Neural progenitor cell (in vitro differentiated cells): ENCODE results near the gene GM2A.

ENCODE experiments used
- EZH2 ChIP-seq: fragments of 200-600 bp; sonication (generic); IDR thresholded peaks from 2 replicates; pipeline ENCODE4 v1.6.1; 2017; ENCODE audit warnings: antibody characterized with exemption, mild to moderate bottlenecking, moderate library complexity
- TF ChIP-seq, protein P1 (sequence below): fragments of 200-600 bp; sonication (generic); IDR thresholded peaks from 2 replicates; pipeline ENCODE4 v1.5.1; 2017; ENCODE audit warnings: antibody characterized with exemption, mild to moderate bottlenecking

DNA sequence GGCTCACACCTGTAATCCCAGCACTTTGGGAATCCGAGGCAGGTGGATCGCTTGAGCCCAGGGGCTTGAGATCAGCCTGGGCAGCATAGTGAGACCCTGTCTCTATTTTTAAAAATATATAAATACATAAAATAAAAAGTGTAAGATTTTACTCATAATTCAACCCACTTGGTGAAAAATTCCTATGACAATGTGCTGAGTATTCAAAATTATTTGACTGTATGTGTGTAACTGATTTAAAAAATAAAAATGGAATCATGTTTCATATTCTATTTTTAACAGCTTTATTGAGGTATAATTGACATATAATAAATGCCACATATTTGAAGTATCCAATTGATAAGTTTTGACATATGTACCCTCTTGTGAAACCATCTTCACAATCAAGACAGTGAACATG, 22.8 kb downstream of the GM2A start:
- TF ChIP-seq, protein P1, sequence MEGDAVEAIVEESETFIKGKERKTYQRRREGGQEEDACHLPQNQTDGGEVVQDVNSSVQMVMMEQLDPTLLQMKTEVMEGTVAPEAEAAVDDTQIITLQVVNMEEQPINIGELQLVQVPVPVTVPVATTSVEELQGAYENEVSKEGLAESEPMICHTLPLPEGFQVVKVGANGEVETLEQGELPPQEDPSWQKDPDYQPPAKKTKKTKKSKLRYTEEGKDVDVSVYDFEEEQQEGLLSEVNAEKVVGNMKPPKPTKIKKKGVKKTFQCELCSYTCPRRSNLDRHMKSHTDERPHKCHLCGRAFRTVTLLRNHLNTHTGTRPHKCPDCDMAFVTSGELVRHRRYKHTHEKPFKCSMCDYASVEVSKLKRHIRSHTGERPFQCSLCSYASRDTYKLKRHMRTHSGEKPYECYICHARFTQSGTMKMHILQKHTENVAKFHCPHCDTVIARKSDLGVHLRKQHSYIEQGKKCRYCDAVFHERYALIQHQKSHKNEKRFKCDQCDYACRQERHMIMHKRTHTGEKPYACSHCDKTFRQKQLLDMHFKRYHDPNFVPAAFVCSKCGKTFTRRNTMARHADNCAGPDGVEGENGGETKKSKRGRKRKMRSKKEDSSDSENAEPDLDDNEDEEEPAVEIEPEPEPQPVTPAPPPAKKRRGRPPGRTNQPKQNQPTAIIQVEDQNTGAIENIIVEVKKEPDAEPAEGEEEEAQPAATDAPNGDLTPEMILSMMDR = no peak
- no peak for TF ChIP-seq EZH2
